AG08395 (cell line): ENCODE results near the gene ITIH5.
A peak's percentile ranks its signal among the peaks of the same experiment; 100 is the strongest.
"Not testable (repeated sequence)": the region's sequence is repeated elsewhere in the genome, so short reads cannot be mapped to it uniquely, and the experiment has no call there.

Source experiments
- DNase-seq: peaks from one replicate; pipeline ENCODE4 v3.0.0; 2012; ENCODE audit warnings: mixed read lengths, low spot score

Gene ITIH5

GRCh38 chr10:7687228-7687907, 20.6 kb upstream of the ITIH5 start:
- DNase-seq: peak; percentile 86

DNA sequence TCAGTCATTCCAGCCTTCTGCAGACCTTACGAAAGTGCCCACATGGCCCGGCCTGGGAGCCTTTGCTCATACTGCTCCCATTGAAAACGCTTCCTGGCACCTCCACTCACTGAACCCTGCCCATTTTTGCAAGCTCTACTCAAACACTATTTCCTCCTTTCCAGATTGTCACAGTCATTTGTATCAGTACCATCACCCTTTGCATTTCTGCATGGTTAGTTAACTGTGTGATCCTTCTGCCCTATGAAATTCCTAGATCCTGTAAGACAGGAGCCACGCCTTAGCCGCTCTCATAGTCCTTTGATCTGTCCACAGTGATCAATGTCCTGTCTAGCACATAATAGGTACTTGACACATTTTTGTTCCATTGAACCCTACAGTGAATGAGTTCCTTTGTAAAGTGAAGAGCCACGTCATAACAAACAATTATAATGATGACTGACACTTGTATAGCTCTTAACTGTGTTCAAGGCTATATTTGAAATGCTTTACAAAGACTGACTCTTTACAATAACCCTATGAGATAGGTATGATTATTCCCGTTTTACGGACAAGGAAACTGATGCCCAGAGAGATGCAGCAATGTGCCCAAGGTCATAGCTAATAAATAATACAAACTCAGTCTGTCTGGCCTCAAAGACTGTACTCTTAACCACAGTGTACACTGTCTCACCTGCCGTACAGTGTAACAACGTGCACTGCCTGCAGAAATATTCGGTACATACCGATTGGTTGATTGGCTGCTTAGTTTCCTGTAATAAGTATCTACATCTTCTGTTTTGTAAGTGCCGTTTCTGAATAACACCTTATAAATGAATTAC, 19.8 kb upstream of the ITIH5 start:
- DNase-seq: no peak

DNA sequence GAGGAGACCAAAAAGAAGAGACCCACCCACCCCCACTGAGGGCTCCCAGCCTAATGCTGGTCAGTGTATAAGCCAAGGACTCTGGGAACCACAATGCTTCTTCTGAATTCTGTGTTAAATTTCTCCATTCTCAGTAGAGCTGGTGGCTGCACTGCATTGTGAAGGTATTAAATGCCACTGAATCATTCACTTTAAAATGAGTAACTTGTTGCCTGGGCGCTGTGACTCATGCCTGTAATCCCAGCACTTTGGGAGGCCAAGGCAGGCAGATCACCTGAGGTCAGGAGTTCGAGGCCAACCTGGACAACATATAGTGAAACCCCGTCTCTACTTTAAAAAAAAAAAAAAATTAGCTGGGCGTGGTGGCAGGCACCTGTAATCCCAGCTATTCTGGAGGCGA, 13.3 kb upstream of the ITIH5 start:
- not testable (repeated sequence) for DNase-seq

- DNase-seq: no peak
Observed at GRCh38 chr10:7679256-7679655, 12.5 kb upstream of the ITIH5 start.

- DNase-seq: no peak
Observed at GRCh38 chr10:7672341-7673134, 5.8 kb upstream of the ITIH5 start.

DNA sequence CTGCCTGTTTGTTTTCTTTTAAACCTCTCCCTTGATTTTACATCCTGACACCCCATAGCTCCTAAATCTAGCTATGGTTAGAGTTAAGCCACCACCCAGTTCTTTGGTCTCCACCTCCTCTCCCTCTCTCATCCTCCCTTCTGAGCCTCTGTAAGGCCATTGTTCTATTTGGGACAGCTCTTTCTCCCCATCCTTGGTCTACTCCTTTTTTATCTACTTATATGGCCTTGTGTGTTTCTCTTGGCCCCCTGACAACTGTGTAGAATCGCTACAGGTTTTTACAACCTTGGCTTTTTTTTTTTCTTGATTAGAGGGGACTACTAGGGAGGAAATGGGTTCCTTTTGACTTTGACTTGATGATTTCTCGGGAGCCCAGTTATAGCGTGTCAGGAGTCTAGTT, 3.4 kb upstream of the ITIH5 start:
- DNase-seq: no peak

- no peak for DNase-seq
Observed at GRCh38 chr10:7667262-7668141, 736 bp upstream of the ITIH5 start.

DNA sequence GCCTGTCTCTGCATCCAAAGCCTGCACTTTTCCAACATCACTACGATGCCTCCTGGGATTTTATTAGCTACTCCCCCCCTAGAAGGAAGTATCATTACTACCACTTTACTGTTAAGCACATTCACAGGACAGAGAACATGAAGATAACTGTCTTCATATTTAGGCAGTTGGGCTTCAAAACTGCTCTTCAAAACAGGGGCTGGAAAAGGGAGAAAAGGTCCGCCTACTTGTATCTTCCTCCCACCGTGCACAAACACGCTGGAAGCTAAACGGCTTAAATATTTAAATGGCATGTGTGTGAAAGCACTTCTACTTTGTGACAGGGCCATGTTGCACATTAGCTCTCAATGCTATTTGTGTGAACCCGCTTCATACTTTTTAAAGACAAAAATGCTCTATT, 999 bp downstream of the ITIH5 start:
- no peak for DNase-seq

- DNase-seq: no peak
Observed at GRCh38 chr10:7664707-7665106, 2.1 kb downstream of the ITIH5 start.

GRCh38 chr10:7662522-7662921, 4.2 kb downstream of the ITIH5 start:
- DNase-seq: no peak

GRCh38 chr10:7659560-7659959, 7.2 kb downstream of the ITIH5 start:
- peak; percentile 46 for DNase-seq

DNA sequence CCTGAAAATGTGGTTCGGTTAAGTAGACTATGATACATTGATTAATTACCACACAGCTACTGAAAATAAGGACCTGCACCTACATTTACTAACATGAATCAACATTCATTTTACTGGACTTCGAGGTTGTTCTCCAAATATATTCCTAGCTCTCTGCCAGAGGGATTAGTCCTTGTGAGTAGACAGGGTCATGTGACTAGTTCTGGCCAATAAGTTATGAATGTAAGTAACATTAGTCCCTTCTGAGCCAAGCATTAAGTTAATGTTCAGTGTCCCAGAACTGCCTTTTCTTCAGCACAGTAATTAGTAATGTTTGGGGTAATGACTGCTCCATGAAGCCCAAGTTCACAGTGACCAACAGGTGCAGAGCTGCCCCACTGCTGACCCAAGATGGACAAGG, 9.2 kb downstream of the ITIH5 start:
- no peak for DNase-seq

- DNase-seq: not testable (repeated sequence)
Observed at GRCh38 chr10:7657079-7657478, 9.7 kb downstream of the ITIH5 start.

DNA sequence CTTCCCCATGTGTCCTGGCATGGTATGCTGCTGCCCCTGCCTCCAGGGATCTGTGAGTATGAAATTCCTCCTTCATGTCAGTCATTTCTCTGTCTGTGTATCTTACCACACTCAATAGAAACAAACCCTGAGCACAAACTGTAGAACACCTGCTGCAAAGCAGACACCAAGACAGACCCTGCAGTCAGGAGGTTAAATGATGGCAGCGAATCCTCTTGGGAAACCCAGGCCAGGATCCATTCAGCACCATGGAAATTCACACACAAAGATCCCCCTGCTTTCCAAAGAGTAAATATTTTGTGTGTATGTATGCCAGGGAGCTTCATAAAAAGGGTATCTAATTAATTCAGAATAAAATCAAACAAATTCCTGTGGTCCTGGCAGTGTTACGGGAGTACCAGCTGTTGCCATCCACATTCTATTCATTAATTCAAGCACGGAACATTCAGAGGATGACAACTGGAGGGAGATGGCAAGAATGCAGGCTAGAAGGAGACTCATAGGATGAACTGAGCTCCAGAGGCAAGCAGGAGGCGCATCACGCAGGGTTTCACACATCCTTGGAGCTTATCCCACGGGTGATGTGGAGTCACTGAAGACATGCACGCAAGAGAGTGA, 14.8 kb downstream of the ITIH5 start:
- DNase-seq: peak; percentile 26

DNA sequence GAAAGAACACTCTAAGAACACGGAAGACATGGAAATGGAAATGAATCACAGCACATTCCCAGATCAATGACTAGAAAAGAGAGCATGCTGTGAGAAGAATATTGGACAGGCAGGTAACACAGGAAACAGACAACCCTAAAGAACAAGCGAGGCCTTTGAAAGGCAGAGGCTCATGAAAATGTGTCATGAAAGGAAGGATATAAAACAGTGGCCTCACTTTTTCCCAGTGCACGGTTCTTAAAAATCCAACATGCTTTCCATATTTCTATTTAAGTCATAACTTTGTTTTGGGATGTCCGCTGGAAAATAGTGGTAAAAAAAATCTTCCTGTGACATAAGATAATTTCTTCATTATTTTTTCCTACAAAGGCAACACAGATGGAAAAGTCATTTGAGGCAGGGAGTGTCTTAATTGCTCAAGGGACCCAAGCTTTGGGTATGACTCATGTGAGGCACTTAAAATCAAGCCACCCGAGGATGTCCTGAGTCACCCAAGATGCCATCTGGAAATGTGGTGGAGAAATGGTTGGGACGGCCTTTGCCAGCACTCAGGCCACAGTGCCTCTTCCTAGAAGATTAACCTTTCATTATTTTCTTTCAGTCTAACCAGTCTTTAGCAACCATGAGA, 17.0 kb downstream of the ITIH5 start:
- peak; percentile 82 for DNase-seq

DNA sequence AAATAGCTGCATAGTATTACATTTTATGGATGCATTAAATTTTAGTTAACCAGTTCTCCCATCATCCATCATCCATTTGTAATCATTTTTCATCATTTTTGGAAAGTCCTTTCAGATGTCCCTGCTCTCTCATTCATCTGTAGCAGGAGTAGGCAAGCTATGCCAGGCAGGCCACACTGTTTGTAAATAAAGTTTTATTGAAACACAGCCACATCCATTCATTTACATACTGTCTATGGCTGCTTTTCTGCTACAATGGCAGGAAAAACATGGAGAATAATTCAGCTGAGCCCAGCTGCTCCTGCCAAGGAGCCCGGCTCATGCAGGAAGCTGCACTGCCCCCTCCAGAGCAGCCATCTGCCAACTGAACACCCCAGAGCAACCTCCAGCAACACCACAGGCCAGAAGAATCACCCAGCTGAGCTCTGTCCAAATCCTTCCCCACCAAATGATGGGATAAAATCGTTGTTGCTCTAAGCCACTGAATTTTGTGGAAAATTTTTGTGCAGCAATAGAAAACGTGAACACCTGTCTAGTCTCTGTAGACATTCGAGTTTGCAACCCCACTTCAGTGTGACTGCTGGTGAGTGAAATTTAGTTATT, 19.6 kb downstream of the ITIH5 start:
- DNase-seq: no peak

GRCh38 chr10:7642491-7643011, 24.2 kb downstream of the ITIH5 start:
- no peak for DNase-seq

- no peak for DNase-seq
Observed at GRCh38 chr10:7635408-7636125, 31.2 kb downstream of the ITIH5 start.

DNA sequence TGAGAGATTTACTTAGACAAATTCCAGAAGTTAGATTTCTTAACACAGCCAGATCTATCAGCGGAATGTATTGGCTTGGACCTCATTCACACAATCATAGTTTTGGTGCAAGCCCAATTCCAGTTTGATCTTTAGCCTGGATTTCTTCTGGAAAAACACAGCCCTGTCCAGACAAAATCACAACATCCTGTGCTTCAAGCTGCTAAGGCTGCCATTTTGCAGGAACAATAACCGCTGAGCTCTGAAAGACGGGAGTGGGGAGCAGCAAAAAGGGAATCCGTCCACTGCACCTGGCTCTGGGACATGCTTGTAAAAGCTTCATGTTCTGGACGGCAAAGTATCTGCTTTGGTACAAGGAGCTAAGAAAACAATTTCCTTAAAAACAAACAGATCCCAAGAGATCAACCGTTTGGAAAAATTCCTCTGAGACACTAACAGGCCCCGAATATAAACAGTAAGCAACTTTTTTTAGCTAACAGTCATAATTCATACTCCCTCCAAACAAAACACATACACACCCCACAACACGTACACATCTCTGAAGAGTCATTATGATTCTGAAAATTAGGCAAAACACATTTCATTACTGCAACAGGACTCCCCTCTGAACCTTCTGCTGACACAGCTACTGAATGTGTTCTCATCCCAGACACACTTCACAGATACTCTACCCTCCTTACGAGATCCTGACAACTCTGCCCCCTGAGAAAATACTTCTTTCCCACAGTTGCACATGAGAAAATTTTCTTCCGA, 32.4 kb downstream of the ITIH5 start:
- no peak for DNase-seq
